Neural progenitor cell (in vitro differentiated cells): Measurements from ENCODE around the gene STOML2. TPM values are rescaled to one million over a fixed set of nuclear protein-coding genes. Genes with fewer than 3 reads are reported as not detected.

Source experiments
- DNase-seq: peaks from one replicate; pipeline ENCODE4 v3.0.0-alpha.2; 2016; ENCODE audit warnings: low spot score
- H2AFZ ChIP-seq: fragments of 200-600 bp; sonication (generic); replicated peaks from 2 replicates; pipeline ENCODE4 v1.6.1; 2016; ENCODE audit warnings: antibody characterized with exemption
- H3F3A ChIP-seq: fragments of 200-600 bp; sonication (generic); 2 replicates; pipeline ENCODE4 v1.6.1; 2016; ENCODE audit warnings: antibody characterized with exemption, low read depth
- H3K27ac ChIP-seq: fragments of 200-600 bp; sonication (generic); 2 replicates; pipeline ENCODE4 v1.5.1; 2016; ENCODE audit warnings: mild to moderate bottlenecking
- H3K27me3 ChIP-seq: fragments of 200-600 bp; sonication (generic); 2 replicates; pipeline ENCODE4 v1.6.1; 2016; ENCODE audit warnings: mild to moderate bottlenecking, moderate library complexity
- H3K36me3 ChIP-seq: fragments of 200-600 bp; sonication (generic); 2 replicates; pipeline ENCODE4 v1.5.1; 2016
- H3K4me1 ChIP-seq: fragments of 200-600 bp; sonication (generic); 2 replicates; pipeline ENCODE4 v1.6.1; 2016; ENCODE audit warnings: mixed run types
- H3K4me2 ChIP-seq: fragments of 200-600 bp; sonication (generic); 2 replicates; pipeline ENCODE4 v1.6.1; 2016
- H3K4me3 ChIP-seq: fragments of 200-600 bp; sonication (generic); 2 replicates; pipeline ENCODE4 v1.5.1; 2016
- H3K79me2 ChIP-seq: fragments of 200-600 bp; sonication (generic); 2 replicates; pipeline ENCODE4 v1.6.1; 2016; ENCODE audit warnings: low read depth
- H3K9ac ChIP-seq: fragments of 200-600 bp; sonication (generic); 2 replicates; pipeline ENCODE4 v1.6.1; 2016
- H3K9me3 ChIP-seq: fragments of 200-600 bp; sonication (generic); 2 replicates; pipeline ENCODE4 v1.5.1; 2016; ENCODE audit warnings: low read depth
- H4K20me1 ChIP-seq: fragments of 200-600 bp; sonication (generic); 2 replicates; pipeline ENCODE4 v1.6.1; 2016; ENCODE audit warnings: low read depth
- H3K27ac Mint-ChIP-seq: 3 replicates; pipeline ENCODE4 v1.8.0; 2021; ENCODE audit warnings: mixed read lengths
- H3K27me3 Mint-ChIP-seq: 2 replicates; pipeline ENCODE4 v1.8.0; 2022; ENCODE audit warnings: low read depth, mild to moderate bottlenecking, inconsistent platforms, moderate library complexity, mixed read lengths; ENCODE audit not compliant: insufficient read depth
- H3K36me3 Mint-ChIP-seq: 3 replicates; pipeline ENCODE4 v1.8.0; 2021; ENCODE audit warnings: mixed read lengths
- H3K4me1 Mint-ChIP-seq: 3 replicates; pipeline ENCODE4 v1.8.0; 2021; ENCODE audit warnings: mixed read lengths
- H3K4me3 Mint-ChIP-seq: 3 replicates; pipeline ENCODE4 v1.8.0; 2021; ENCODE audit warnings: mild to moderate bottlenecking, moderate library complexity, mixed read lengths
- H3K9me3 Mint-ChIP-seq: 3 replicates; pipeline ENCODE4 v1.8.0; 2020; ENCODE audit warnings: mixed read lengths
- CTCF ChIP-seq: fragments of 200-600 bp; sonication (generic); IDR thresholded peaks from 2 replicates; pipeline ENCODE4 v1.5.1; 2017; ENCODE audit warnings: antibody characterized with exemption, mild to moderate bottlenecking
- EZH2 ChIP-seq: fragments of 200-600 bp; sonication (generic); IDR thresholded peaks from 2 replicates; pipeline ENCODE4 v1.6.1; 2017; ENCODE audit warnings: antibody characterized with exemption, mild to moderate bottlenecking, moderate library complexity
- EZH2phosphoT487 ChIP-seq: fragments of 200-600 bp; sonication (generic); IDR thresholded peaks from 2 replicates; pipeline ENCODE4 v1.6.1; 2017; ENCODE audit warnings: antibody characterized with exemption
- total RNA-seq: library from RNA; depleted of rRNA; stranded (reverse); fragments of >200 nt; gene quantifications from 2 replicates; pipeline ENCODE4 v1.2.3, GENCODE V29; 2015; ENCODE audit warnings: low replicate concordance

STOML2 gene
- total RNA-seq, 1 donor from 2014 or later, result 114 TPM

GRCh38 chr9:35105571-35106342 lies 2.8 kb upstream of the STOML2 start:
- no peak overlapping the region for H3K27ac ChIP-seq
- Mint-ChIP-seq H3K9me3 (no peaks in the 10 kb centered on the region), H3K4me1 (peaks cover 60% of the 10 kb centered on the region), H3K27me3 (peaks cover 14% of the 10 kb centered on the region), H3K36me3 (peaks cover 29% of the 10 kb centered on the region), H3K4me3 (no peak overlapping the region), H3K27ac (peak overlapping the region; percentile 87)
- no peaks in the 10 kb centered on the region for H3K36me3 ChIP-seq
- no peak overlapping the region for H3K9ac ChIP-seq
- H3K4me3 ChIP-seq, result no peak overlapping the region
- peaks cover 18% of the 10 kb centered on the region for H4K20me1 ChIP-seq
- no peak for TF ChIP-seq CTCF
- no peak for TF ChIP-seq EZH2phosphoT487
- no peak for TF ChIP-seq EZH2
- H3K79me2 ChIP-seq, result peaks cover 24% of the 10 kb centered on the region
- no peaks in the 10 kb centered on the region for H3K9me3 ChIP-seq
- no peak overlapping the region for H2AFZ ChIP-seq
- peaks cover 17% of the 10 kb centered on the region for H3F3A ChIP-seq
- no peak for DNase-seq
- H3K4me1 ChIP-seq, result peaks cover 20% of the 10 kb centered on the region
- no peaks in the 10 kb centered on the region for H3K27me3 ChIP-seq
- no peak overlapping the region for H3K4me2 ChIP-seq

GRCh38 chr9:35105126-35105525 lies 2.2 kb upstream of the STOML2 start:
- Histone ChIP-seq H2AFZ (no peak overlapping the region), H4K20me1 (peaks cover 12% of the 10 kb centered on the region), H3K36me3 (no peaks in the 10 kb centered on the region), H3K27ac (no peak overlapping the region), H3K9me3 (no peaks in the 10 kb centered on the region), H3K4me2 (no peak overlapping the region), H3K4me3 (no peak overlapping the region), H3K27me3 (no peaks in the 10 kb centered on the region), H3K4me1 (peaks cover 16% of the 10 kb centered on the region), H3K9ac (no peak overlapping the region), H3F3A (peaks cover 17% of the 10 kb centered on the region), H3K79me2 (peaks cover 18% of the 10 kb centered on the region)
- Mint-ChIP-seq H3K36me3 (peaks cover 34% of the 10 kb centered on the region), H3K9me3 (no peaks in the 10 kb centered on the region), H3K27me3 (peaks cover 14% of the 10 kb centered on the region), H3K4me1 (peaks cover 54% of the 10 kb centered on the region), H3K4me3 (peak overlapping the region; percentile 70), H3K27ac (peak overlapping the region; percentile 98)
- no peak for DNase-seq
- TF ChIP-seq CTCF (no peak), EZH2phosphoT487 (no peak), EZH2 (no peak)

- H3K79me2 ChIP-seq, result peaks cover 17% of the 10 kb centered on the region
- no peak overlapping the region for H3K9ac ChIP-seq
- no peak overlapping the region for H3K4me3 ChIP-seq
- H3K27ac Mint-ChIP-seq, result peak overlapping the region; percentile 100
- peak overlapping the region; percentile 94 for H3K4me3 Mint-ChIP-seq
- peaks cover 48% of the 10 kb centered on the region for H3K4me1 Mint-ChIP-seq
- peaks cover 17% of the 10 kb centered on the region for H3F3A ChIP-seq
- no peaks in the 10 kb centered on the region for H3K9me3 ChIP-seq
- no peaks in the 10 kb centered on the region for H3K36me3 ChIP-seq
- peaks cover 16% of the 10 kb centered on the region for H3K4me1 ChIP-seq
- no peaks in the 10 kb centered on the region for H3K9me3 Mint-ChIP-seq
- peak overlapping the region; percentile 5 for H3K27ac ChIP-seq
- peaks cover 36% of the 10 kb centered on the region for H3K36me3 Mint-ChIP-seq
- peaks cover 7% of the 10 kb centered on the region for H4K20me1 ChIP-seq
- DNase-seq, result no peak
- no peak overlapping the region for H2AFZ ChIP-seq
- H3K27me3 ChIP-seq, result no peaks in the 10 kb centered on the region
- no peak for TF ChIP-seq CTCF
- TF ChIP-seq EZH2phosphoT487, result no peak
- no peak for TF ChIP-seq EZH2
- peaks cover 14% of the 10 kb centered on the region for H3K27me3 Mint-ChIP-seq
- peak overlapping the region; percentile 95 for H3K4me2 ChIP-seq
These were observed 1.7 kb upstream of the STOML2 start for GRCh38 chr9:35104586-35104985.
